Measurements from ENCODE around the gene PDE6D. TPM values are rescaled to one million over a fixed set of nuclear protein-coding genes. Genes with fewer than 3 reads are reported as not detected.

Gene PDE6D
- polyA plus RNA-seq (ENCODE audit: insufficient read length in 4 of 4): 10 to 100 TPM; 26.0 to 28.9 (median 27.4) TPM

DNA sequence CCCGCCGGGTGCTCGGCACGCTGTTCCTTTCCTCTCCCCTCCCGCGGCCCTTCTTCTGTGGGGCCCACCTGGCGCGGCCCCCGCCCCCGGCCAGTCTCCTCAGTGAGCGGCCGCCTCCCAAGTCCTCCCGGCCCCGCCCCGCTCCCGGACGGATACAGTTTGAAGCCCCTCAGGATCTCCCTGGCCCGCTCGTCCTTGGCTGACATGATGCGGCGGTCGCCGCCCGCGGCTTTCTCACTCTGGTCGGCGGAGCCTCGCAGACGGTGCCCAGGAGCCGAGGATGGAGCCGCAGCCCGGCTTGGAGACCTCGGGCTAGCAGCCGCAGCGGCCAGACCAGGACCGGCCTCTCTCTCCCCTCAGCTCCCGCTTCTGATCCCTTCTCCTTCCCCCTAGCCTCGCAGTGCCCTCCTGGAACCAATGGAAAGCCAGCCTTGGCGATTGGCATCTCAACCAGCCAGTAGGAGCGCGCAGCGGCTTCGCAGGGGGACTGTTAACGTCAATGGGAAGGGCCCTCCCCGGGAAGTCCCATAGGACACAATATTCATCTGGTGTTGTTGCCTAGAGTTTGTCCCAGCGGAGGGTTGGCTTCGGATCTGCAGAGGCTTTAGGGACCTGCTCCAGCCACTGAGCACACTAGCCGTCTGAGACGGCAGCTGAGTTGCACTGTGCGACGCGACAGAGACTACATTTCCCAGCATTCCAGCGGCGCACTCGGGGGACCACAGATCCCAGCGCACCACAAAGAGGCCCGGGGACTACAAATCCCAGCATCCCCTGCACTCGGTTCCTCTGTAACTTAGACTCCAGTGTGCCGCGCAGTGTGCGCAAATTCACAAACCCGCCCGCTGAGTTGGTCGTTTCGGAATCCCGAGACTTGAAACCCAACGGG is at the start of gene PDE6D:
PDE6D (minus strand) TSS at position 374 of the 889 bp plus-strand sequence; CDS start at position 206, 168 bp downstream.
- DNase-seq (ENCODE audit: low read depth in 4 of 4, low spot score in 3 of 4): peak; percentile 96 to 100 (median 98)

DNA sequence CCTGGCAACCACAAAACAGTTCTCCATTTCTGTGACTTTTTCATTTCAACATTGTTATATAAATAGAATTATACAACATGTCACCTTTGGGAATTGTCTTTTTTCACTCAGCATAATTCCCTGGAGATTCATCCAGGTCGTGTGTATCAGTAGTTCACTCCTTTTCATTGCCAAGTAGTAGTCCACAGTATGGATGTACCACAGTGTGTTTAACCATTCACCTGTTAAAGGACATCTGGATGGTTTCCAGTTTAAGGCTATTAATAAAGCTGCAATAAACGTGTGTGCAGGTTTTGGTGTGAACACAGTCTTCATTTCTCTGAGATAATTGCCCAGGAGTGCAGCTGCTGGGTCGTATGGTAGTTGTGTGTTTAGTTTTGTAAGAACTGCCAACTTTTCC is 40.8 kb upstream of the PDE6D start:
- no peak for DNase-seq (ENCODE audit: low read depth in 4 of 4, low spot score in 3 of 4)

GRCh38 chr2:231820786-231821303 is 39.8 kb upstream of the PDE6D start:
- DNase-seq (ENCODE audit: low read depth in 4 of 4, low spot score in 3 of 4): no peak

DNA sequence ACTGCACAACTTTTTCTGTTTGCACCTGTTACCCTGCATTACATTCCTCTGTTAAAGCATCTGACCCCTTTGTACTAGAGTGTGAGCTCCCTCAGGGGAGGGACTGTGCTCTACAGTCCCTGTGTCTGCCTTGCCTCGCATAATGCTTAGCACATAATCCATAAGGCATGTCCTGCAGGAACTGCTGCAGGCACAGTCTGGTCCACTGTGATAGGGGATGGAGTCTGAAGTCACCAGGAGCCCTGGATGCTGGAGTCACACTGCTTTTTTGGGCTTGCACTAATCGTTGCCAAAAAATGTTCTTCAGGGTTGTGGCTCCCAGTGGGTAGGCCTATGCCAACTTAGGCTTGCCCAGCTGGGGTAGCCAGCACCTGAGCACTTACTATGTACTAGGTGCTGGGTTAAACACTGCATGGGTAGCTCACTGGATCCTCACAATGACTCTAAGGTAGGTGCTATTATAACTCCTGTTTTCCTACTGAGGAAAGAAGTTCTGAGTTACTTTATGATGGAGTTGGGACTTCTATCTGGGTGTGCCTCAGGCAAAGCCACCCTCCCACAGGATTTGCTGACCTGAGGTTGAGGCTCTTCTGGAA is 38.5 kb upstream of the PDE6D start:
- DNase-seq (ENCODE audit: low read depth in 4 of 4, low spot score in 3 of 4): no peak

DNA sequence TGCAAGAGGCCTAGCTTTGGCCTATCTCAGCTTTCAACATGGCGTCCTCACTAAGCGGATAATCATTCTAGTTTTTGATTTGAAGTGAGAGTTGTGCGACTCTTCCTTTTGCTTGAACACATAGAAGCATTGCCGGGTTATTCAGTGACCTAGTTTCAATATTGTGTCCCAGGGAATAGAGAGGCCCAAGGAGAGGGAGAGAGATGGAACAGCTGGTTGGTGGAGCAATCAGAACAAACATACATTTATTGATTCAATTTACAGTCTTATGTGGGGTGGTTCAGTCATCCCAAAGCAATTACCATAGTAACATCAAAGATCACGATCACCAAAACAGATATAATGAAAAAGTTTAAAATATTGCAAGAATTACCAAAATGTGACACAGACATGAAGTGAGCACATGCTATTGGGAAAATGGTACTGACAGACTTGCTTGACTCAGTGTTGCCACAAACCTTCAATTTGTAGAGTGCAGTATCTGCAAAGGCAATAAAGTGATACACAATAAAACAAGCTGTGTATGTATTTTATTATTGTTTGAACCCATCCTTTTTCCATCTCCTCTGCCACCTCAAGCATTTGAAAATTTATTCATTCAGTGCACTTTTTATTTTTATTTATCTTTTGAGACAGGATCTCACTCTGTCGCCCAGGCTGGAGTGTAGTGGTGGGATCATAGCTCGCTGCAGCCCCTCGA is 35.4 kb upstream of the PDE6D start:
- no peak for DNase-seq (ENCODE audit: low read depth in 4 of 4, low spot score in 3 of 4)

- no peak for DNase-seq (ENCODE audit: low read depth in 4 of 4, low spot score in 3 of 4)
Observed at GRCh38 chr2:231810905-231811304, 29.8 kb upstream of the PDE6D start.

DNA sequence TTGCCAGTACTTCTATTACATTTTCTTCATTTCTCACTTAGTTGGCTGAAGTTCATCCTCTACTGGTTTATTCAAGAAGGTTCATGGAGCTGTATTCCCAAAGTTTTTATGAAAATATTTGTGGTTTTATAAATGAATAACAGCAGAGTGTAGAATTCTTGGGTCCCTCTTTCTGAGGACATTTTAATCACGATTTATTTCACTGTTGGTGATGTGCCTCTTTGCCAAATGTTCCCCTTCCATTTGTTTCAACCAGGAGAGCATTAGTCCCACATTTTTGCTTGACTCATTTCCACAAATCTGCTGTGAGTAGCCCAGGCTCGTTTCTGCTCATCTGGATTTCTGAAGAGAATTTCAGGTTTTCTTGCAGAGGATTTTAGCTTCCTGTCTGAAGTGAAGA is 25.9 kb upstream of the PDE6D start:
- DNase-seq (ENCODE audit: low read depth in 4 of 4, low spot score in 3 of 4): no peak

- no peak for DNase-seq (ENCODE audit: low read depth in 4 of 4, low spot score in 3 of 4)
Observed at GRCh38 chr2:231803501-231804138, 22.5 kb upstream of the PDE6D start.

DNA sequence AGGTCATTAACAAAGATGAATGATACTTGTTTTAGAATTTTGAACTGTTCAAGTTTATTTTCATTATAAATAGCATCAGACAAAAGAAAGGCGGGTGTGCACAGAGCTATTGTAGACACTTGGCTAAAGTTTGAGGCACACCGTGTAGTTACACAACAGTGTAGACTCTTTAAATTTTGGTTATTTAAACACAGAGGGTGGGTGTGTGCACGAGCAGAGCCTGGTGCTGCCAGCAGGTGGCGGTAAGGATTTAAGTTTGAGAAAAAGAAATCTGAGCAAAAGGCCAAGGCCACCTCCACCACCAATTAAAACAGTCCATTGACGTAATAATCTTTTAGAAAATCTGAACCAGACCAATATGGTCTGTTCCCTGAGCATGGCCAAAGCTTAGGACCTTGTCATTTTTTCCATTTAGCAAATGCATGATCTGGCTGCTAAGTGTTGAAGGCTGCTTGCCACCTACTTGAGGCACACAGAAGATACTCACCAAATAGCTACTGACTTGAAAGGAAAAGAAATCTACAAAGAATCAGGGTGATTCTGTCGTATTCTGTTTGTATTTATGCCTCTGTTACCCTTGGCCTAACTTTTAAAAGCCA is 19.5 kb upstream of the PDE6D start:
- DNase-seq (ENCODE audit: low read depth in 4 of 4, low spot score in 3 of 4): no peak

DNA sequence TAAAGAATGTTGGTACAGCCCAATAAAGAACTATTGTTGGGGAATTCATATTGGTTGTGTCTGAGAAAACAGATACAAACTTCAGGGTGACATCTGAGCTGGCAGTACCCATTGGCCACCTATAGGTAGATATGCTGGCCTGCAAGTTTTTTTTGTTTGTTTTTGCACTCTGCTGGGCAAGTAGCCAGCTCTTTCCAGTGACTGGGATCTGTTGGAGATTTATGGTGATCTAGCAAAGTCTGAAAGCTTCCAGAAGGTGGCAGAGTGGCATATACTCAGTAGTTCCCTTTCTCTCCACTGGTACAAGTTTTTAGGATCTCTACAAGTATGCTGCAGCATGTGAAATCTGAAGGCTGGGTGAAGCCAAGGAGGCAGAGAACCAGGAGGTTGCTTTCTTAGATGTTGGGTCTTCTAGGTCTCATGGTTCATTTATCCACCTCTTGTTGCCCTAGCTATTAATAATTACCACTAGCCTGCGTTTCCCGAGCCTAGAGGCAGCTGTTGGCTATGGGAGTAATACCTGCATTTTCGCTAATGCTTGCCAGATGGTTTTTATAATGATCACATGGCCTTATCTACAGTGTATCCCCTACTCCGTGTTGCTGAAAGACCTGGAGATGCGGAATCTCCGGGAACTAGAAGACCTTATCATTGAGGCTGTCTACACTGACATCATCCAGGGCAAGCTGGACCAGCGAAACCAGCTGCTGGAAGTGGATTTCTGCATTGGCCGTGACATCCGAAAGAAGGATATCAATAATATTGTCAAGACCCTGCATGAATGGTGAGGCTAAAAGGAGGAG is 14.6 kb upstream of the PDE6D start:
- no peak for DNase-seq (ENCODE audit: low read depth in 4 of 4, low spot score in 3 of 4)

GRCh38 chr2:231794383-231794782 is 13.3 kb upstream of the PDE6D start:
- DNase-seq (ENCODE audit: low read depth in 4 of 4, low spot score in 3 of 4): no peak

- no peak for DNase-seq (ENCODE audit: low read depth in 4 of 4, low spot score in 3 of 4)
Observed at GRCh38 chr2:231791107-231791506, 10.0 kb upstream of the PDE6D start.

DNA sequence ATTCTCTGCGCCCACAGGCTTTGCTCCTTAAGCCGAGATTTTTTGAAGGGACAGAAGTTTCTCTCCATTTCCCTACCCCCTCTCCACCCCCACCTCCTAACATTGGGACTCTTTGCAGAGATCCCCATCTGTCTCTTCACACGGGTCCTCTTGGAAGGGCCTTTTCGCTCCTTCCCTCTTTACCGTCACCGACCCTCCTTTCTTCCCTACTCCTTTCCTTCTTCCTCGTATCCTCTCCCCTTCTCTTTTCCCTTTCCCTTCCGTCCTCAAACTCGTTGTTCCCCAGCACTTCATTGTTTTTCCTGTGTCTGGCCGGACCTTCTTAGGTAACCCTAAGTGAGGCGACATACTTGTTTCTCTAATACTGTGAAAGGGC is 5.8 kb upstream of the PDE6D start:
- DNase-seq (ENCODE audit: low read depth in 4 of 4, low spot score in 3 of 4): no peak

- DNase-seq (ENCODE audit: low read depth in 4 of 4, low spot score in 3 of 4): peak; percentile 64 to 80 (median 77)
Observed at GRCh38 chr2:231786177-231786916, 5.3 kb upstream of the PDE6D start, which contains the start of gene COPS7B. TSS of gene COPS7B (plus strand) at chr2:231786445. CDS start at chr2:231788571, 2,126 bp downstream.

DNA sequence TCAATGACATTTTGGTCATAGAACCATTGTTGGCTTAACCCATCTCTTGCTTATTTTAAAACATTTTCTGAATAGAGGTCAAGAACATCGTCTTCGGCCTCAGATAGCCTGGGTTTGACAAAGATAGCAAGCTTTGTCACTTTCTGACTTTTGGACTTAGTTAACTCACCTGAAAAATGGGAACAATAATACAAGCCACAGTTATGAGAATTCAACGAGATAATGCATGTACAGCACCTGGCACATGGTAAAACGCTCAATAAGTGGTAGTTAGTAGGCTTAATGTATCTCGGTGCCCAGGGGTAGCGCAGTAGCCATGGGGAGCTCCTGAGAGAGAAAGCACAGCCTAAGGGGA is 4.7 kb upstream of the PDE6D start:
- DNase-seq (ENCODE audit: low read depth in 4 of 4, low spot score in 3 of 4): no peak

- DNase-seq (ENCODE audit: low read depth in 4 of 4, low spot score in 3 of 4): no peak
Observed at GRCh38 chr2:231785413-231785812, 4.3 kb upstream of the PDE6D start.

DNA sequence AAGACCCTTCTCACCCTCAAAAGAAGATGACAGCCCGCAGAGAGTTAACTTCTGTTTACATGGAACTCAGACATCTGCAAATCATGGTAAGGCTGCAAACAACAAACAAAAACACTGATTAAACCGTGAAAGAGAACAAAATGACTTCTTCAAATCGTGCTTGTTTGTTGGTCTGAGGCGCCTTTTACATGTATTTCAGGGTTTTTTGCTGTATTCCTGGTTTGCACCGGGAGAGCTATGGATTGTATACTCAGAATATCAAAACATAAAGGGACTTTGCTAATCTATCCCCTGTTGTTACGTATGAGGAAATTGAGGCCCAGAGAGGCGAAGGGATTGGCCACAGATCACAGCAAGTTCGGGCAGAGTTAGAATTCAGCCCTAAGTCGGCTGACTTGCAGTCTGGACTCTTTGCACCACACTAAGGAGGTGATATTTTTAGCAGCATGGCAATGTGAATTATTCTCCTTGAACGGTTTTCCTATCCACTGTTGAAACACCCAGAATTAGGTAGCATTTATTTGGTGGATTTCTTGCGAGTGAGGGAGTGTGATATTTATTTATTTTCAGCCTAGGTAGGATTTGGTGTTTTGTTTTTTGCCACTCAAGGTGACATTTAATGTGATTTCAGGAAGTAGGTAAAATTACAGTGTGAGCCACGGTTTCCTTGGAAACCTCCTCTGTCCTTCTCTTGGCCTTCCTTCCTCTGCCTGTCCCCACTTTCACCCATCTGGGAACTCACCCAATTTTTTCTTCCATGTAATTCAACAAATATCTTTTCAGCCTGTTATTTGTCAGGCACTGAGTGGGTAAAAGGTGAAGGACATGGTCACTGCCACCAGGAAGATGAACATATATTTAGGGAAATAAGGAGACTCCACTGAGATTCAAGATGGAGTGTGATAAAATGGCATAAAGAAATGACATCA is 980 bp upstream of the PDE6D start:
- DNase-seq (ENCODE audit: low read depth in 4 of 4, low spot score in 3 of 4): no peak

Data from left renal pelvis (tissue), 4 donors.